ENCODE data around the gene LRP8. TPM values are rescaled to one million over a fixed set of nuclear protein-coding genes. Genes with fewer than 3 reads are reported as not detected.

Gene LRP8
- total and polyA plus RNA-seq, 9 of the 15 experiments (the other 6 are each of a cell fraction or from before 2014, with no cell fraction given): 7.1 to 56.1 (median 31.3) TPM

DNA sequence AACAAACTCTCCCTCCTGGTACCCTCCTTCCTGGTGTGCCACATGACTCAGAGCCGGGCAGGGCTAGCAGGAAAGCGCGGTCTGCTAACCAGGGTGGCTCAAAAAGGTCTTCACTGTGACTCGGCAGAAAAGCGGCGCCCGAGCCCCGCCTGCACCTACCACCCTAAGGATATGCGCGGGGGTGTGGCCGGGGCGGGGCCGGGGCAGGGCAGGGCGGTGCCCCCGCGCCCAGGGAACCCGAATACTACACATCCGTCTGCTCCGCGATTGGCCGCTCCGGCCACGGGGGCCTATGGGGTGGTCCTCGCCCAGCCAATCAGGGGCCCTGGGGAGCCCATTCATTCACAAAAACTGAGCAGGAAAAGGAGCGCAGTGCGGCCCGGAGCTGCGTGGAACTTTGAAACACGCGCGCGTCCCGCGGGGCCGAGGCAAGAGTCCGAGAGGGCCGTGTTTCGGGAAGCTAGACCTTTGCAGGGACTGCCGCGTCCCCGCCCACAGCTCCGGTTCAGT, 1.7 kb downstream of the LRP8 start (continued):
- TF ChIP-seq, protein P1, sequence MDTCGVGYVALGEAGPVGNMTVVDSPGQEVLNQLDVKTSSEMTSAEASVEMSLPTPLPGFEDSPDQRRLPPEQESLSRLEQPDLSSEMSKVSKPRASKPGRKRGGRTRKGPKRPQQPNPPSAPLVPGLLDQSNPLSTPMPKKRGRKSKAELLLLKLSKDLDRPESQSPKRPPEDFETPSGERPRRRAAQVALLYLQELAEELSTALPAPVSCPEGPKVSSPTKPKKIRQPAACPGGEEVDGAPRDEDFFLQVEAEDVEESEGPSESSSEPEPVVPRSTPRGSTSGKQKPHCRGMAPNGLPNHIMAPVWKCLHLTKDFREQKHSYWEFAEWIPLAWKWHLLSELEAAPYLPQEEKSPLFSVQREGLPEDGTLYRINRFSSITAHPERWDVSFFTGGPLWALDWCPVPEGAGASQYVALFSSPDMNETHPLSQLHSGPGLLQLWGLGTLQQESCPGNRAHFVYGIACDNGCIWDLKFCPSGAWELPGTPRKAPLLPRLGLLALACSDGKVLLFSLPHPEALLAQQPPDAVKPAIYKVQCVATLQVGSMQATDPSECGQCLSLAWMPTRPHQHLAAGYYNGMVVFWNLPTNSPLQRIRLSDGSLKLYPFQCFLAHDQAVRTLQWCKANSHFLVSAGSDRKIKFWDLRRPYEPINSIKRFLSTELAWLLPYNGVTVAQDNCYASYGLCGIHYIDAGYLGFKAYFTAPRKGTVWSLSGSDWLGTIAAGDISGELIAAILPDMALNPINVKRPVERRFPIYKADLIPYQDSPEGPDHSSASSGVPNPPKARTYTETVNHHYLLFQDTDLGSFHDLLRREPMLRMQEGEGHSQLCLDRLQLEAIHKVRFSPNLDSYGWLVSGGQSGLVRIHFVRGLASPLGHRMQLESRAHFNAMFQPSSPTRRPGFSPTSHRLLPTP (IDR thresholded peaks at IDR 0.05; ENCODE audit: borderline replicate concordance, extremely low read depth, insufficient read length): no peak
- TF ChIP-seq, protein P2, sequence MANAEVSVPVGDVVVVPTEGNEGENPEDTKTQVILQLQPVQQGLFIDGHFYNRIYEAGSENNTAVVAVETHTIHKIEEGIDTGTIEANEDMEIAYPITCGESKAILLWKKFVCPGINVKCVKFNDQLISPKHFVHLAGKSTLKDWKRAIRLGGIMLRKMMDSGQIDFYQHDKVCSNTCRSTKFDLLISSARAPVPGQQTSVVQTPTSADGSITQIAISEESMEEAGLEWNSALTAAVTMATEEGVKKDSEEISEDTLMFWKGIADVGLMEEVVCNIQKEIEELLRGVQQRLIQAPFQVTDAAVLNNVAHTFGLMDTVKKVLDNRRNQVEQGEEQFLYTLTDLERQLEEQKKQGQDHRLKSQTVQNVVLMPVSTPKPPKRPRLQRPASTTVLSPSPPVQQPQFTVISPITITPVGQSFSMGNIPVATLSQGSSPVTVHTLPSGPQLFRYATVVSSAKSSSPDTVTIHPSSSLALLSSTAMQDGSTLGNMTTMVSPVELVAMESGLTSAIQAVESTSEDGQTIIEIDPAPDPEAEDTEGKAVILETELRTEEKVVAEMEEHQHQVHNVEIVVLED (CRISPR knock-in tag; IDR thresholded peaks at IDR 0.05): no peak
- TF ChIP-seq LARP7 (IDR thresholded peaks at IDR 0.05): no peak
- no peak for TF ChIP-seq PHF21A (IDR thresholded peaks at IDR 0.05; ENCODE audit: borderline replicate concordance, low read depth)
- no peak for TF ChIP-seq ZNF75A (CRISPR knock-in tag; IDR thresholded peaks at IDR 0.05)
- peak; percentile 58 to 86; a peak in 3 of 4 replicates for TF ChIP-seq MAZ (CRISPR knock-in tag; conservative IDR thresholded peaks at IDR 0.05 in 1 of 2, IDR thresholded peaks at IDR 0.05 in 1 of 2)
- TF ChIP-seq, protein P3, sequence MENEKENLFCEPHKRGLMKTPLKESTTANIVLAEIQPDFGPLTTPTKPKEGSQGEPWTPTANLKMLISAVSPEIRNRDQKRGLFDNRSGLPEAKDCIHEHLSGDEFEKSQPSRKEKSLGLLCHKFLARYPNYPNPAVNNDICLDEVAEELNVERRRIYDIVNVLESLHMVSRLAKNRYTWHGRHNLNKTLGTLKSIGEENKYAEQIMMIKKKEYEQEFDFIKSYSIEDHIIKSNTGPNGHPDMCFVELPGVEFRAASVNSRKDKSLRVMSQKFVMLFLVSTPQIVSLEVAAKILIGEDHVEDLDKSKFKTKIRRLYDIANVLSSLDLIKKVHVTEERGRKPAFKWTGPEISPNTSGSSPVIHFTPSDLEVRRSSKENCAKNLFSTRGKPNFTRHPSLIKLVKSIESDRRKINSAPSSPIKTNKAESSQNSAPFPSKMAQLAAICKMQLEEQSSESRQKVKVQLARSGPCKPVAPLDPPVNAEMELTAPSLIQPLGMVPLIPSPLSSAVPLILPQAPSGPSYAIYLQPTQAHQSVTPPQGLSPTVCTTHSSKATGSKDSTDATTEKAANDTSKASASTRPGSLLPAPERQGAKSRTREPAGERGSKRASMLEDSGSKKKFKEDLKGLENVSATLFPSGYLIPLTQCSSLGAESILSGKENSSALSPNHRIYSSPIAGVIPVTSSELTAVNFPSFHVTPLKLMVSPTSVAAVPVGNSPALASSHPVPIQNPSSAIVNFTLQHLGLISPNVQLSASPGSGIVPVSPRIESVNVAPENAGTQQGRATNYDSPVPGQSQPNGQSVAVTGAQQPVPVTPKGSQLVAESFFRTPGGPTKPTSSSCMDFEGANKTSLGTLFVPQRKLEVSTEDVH (IDR thresholded peaks at IDR 0.05; ENCODE audit: low read depth, partially characterized antibody): no peak
- TF ChIP-seq FOXA3 (CRISPR knock-in tag; conservative IDR thresholded peaks at IDR 0.05 in 1 of 2, IDR thresholded peaks at IDR 0.05 in 1 of 2): no peak
- TF ChIP-seq CBX8 (IDR thresholded peaks at IDR 0.05; ENCODE audit: borderline replicate concordance, extremely low read depth, low read depth, low read length, poor library complexity, severe bottlenecking): no peak
- peak; percentile 81; the same call in 1 of the 2 replicates for TF ChIP-seq HDAC2 (IDR thresholded peaks at IDR 0.05)
- TF ChIP-seq NBN (IDR thresholded peaks at IDR 0.05; ENCODE audit: low read depth): no peak
- no peak for TF ChIP-seq BDP1 (IDR thresholded peaks at IDR 0.05; ENCODE audit: insufficient read depth, insufficient read length)
- TF ChIP-seq, protein P4, sequence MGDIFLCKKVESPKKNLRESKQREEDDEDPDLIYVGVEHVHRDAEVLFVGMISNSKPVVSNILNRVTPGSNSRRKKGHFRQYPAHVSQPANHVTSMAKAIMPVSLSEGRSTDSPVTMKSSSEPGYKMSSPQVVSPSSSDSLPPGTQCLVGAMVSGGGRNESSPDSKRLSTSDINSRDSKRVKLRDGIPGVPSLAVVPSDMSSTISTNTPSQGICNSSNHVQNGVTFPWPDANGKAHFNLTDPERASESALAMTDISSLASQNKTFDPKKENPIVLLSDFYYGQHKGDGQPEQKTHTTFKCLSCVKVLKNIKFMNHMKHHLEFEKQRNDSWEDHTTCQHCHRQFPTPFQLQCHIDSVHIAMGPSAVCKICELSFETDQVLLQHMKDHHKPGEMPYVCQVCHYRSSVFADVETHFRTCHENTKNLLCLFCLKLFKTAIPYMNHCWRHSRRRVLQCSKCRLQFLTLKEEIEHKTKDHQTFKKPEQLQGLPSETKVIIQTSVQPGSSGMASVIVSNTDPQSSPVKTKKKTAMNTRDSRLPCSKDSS (IDR thresholded peaks at IDR 0.05; ENCODE audit: low read depth, partially characterized antibody): no peak
- TF ChIP-seq MAFF (IDR thresholded peaks at IDR 0.05; ENCODE audit: low read length): peak; percentile 82
- no peak for TF ChIP-seq ZNF551 (CRISPR knock-in tag; IDR thresholded peaks at IDR 0.05)
- no peak for TF ChIP-seq MEF2A (IDR thresholded peaks at IDR 0.05; ENCODE audit: control insufficient read depth, low read depth, low read length)
- TF ChIP-seq, protein P5, sequence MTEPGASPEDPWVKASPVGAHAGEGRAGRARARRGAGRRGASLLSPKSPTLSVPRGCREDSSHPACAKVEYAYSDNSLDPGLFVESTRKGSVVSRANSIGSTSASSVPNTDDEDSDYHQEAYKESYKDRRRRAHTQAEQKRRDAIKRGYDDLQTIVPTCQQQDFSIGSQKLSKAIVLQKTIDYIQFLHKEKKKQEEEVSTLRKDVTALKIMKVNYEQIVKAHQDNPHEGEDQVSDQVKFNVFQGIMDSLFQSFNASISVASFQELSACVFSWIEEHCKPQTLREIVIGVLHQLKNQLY (CRISPR knock-in tag; conservative IDR thresholded peaks at IDR 0.05): no peak
- no peak for TF ChIP-seq NFXL1 (CRISPR knock-in tag; IDR thresholded peaks at IDR 0.05)

All from K562 (cell line).